CD14-positive monocyte (primary cell): ENCODE data around the gene PDE6G. TPM values are rescaled to one million over a fixed set of nuclear protein-coding genes. Genes with fewer than 3 reads are reported as not detected.

Experiments used
- DNase-seq, 3 donors: peaks; one replicate each; pipeline ENCODE4 v3.0.0-alpha.2; 2011 to 2022
- H2AFZ ChIP-seq: 2 replicates; pipeline ENCODE4 v1.6.0; 2012; ENCODE audit warnings: mild to moderate bottlenecking, low read depth, low read length, inconsistent platforms; ENCODE audit not compliant: insufficient read depth, poor library complexity, severe bottlenecking
- H3K27ac ChIP-seq, 2 donors: 1 replicate in 1 of 2; 2 replicates in 1 of 2; pipeline ENCODE4 v1.5.1; 2012 to 2013; ENCODE audit warnings: low read length in 2 of 2, control low read depth in 1 of 2, inconsistent platforms in 1 of 2, low read depth in 1 of 2, mild to moderate bottlenecking in 1 of 2
- H3K27me3 ChIP-seq, 2 donors: one replicate each; pipeline versions ENCODE4 v1.6.0 to v1.6.1; 2011 to 2013; ENCODE audit warnings: low read length in 2 of 2; ENCODE audit not compliant: control insufficient read depth in 2 of 2, insufficient read depth in 2 of 2
- H3K36me3 ChIP-seq, 2 donors: replicated peaks in 1 of 2; 1 replicate in 1 of 2; 2 replicates in 1 of 2; pipeline versions ENCODE4 v1.5.1 to v1.6.1; 2012 to 2013; ENCODE audit warnings: low read length in 2 of 2, control low read depth in 1 of 2, inconsistent platforms in 1 of 2, mild to moderate bottlenecking in 1 of 2; ENCODE audit not compliant: insufficient read depth in 2 of 2, control insufficient read depth in 1 of 2
- H3K4me1 ChIP-seq, 2 donors: 1 replicate in 1 of 2; 2 replicates in 1 of 2; pipeline versions ENCODE4 v1.5.1 to v1.6.1; 2012 to 2013; ENCODE audit warnings: low read length in 2 of 2, control low read depth in 1 of 2, inconsistent platforms in 1 of 2, mild to moderate bottlenecking in 1 of 2, moderate library complexity in 1 of 2; ENCODE audit not compliant: insufficient read depth in 2 of 2, control insufficient read depth in 1 of 2
- H3K4me2 ChIP-seq: replicated peaks from 2 replicates; pipeline ENCODE3; 2012; ENCODE audit warnings: low read length, moderate library complexity, mild to moderate bottlenecking; ENCODE audit not compliant: poor library complexity, severe bottlenecking; ENCODE audit errors: extremely low read depth
- H3K4me3 ChIP-seq, 3 experiments: fragments of 200-600 bp in 1 of 3; sonication (generic) in 1 of 3; replicated peaks in 1 of 3; 1 replicate in 2 of 3; 2 replicates in 1 of 3; pipeline ENCODE4 v1.5.1; 2011 to 2013; ENCODE audit warnings: low read length in 3 of 3, mild to moderate bottlenecking in 3 of 3, control low read depth in 2 of 3, low read depth in 2 of 3, inconsistent platforms in 1 of 3, moderate library complexity in 1 of 3
- H3K79me2 ChIP-seq: 2 replicates; pipeline ENCODE4 v1.6.0; 2012; ENCODE audit warnings: mild to moderate bottlenecking, control low read depth, inconsistent platforms, low read length, moderate library complexity; ENCODE audit not compliant: insufficient read depth
- H3K9ac ChIP-seq: 2 replicates; pipeline ENCODE4 v1.6.0; 2017; ENCODE audit warnings: low read length, mild to moderate bottlenecking; ENCODE audit not compliant: insufficient read depth, poor library complexity, severe bottlenecking
- H3K9me3 ChIP-seq, 2 donors: replicated peaks in 1 of 2; 1 replicate in 1 of 2; 2 replicates in 1 of 2; pipeline versions ENCODE4 v1.5.1 to v1.6.1; 2012 to 2013; ENCODE audit warnings: low read length in 2 of 2, control low read depth in 1 of 2; ENCODE audit not compliant: control insufficient read depth in 1 of 2, insufficient read depth in 1 of 2
- H4K20me1 ChIP-seq: 2 replicates; pipeline ENCODE4 v1.6.0; 2012; ENCODE audit warnings: mild to moderate bottlenecking, low read length, control low read depth, moderate library complexity; ENCODE audit not compliant: insufficient read depth
- H3K27ac Mint-ChIP-seq, 7 donors: one replicate each; pipeline ENCODE4 v1.8.0; 2020; ENCODE audit warnings: mild to moderate bottlenecking in 7 of 7, mixed read lengths in 7 of 7, moderate library complexity in 6 of 7, inconsistent platforms in 2 of 7
- H3K27me3 Mint-ChIP-seq, 3 donors: one replicate each; pipeline ENCODE4 v1.8.0; 2021 to 2022; ENCODE audit warnings: low read depth in 3 of 3, mild to moderate bottlenecking in 3 of 3, mixed read lengths in 3 of 3, moderate library complexity in 3 of 3, inconsistent platforms in 1 of 3
- H3K36me3 Mint-ChIP-seq, 2 donors: one replicate each; pipeline ENCODE4 v1.8.0; 2020; ENCODE audit warnings: mixed read lengths in 2 of 2, inconsistent platforms in 1 of 2, mild to moderate bottlenecking in 1 of 2
- H3K4me1 Mint-ChIP-seq: one replicate; pipeline ENCODE4 v1.8.0; 2020; ENCODE audit warnings: mild to moderate bottlenecking, mixed read lengths
- H3K4me3 Mint-ChIP-seq, 2 donors: one replicate each; pipeline ENCODE4 v1.8.0; 2020; ENCODE audit warnings: mild to moderate bottlenecking in 2 of 2, mixed read lengths in 2 of 2, moderate library complexity in 1 of 2
- H3K9me3 Mint-ChIP-seq, 7 donors: one replicate each; pipeline ENCODE4 v1.8.0; 2020 to 2022; ENCODE audit warnings: mixed read lengths in 7 of 7, mild to moderate bottlenecking in 6 of 7, moderate library complexity in 6 of 7, inconsistent platforms in 2 of 7
- CTCF ChIP-seq: fragments of 200-600 bp; IDR thresholded peaks from one replicate; pipeline ENCODE4 v1.8.0; 2022; ENCODE audit warnings: antibody characterized with exemption, mild to moderate bottlenecking
- WGBS: methylation state at CpG from one replicate; pipeline ENCODE4 v1.1.5; 2013; ENCODE audit warnings: missing lambda C conversion rate; ENCODE audit not compliant: insufficient coverage; 5-methylcytosine and 5-hydroxymethylcytosine counted together
- intact Hi-C, 2 donors: fragments of 100-400 bp; cut with micrococcal nuclease; formaldehyde crosslinking; loops; one replicate each; pipeline versions ENCODE4 v1.15.0 to v1.15.1; 2023
- polyA plus RNA-seq, 3 donors: library from polyadenylated mRNA; depleted of rRNA in 1 of 3; unstranded in 2 of 3; stranded (reverse) in 1 of 3; fragments of 300-500 nt in 2 of 3; fragments of >200 nt in 1 of 3; fragmentation: Illumina TruSeq in 2 of 3; gene quantifications; 1 replicate in 2 of 3; 2 replicates in 1 of 3; pipeline ENCODE4 v1.2.3, GENCODE V29; 2012 to 2021
- small RNA-seq: library from RNA; depleted of rRNA; stranded (forward); fragments of <200 nt; gene quantifications from one replicate; pipeline ENCODE3, GENCODE V24; 2012; ENCODE audit warnings: low read depth; ENCODE audit not compliant: insufficient read length

The PDE6G gene
- polyA plus RNA-seq, 3 donors, result 8.9 to 12.0 (median 11.5) TPM

- H3K9me3 ChIP-seq, result no peaks in the 10 kb centered on the region
- Mint-ChIP-seq H3K36me3 (peaks cover 47 to 69% of the 10 kb centered on the region in 2 donors), H3K4me1 (peaks cover 43% of the 10 kb centered on the region), H3K4me3 (no peak overlapping the region), H3K9me3 (peaks cover 0 to 3% (median 0%) of the 10 kb centered on the region in 7 donors), H3K27ac (no peak overlapping the region), H3K27me3 (no peaks in the 10 kb centered on the region)
- peaks cover 48 to 49% of the 10 kb centered on the region in 2 donors for H3K4me1 ChIP-seq
- no peak overlapping the region for H2AFZ ChIP-seq
- DNase-seq, result peak; percentile 45 to 63 (median 59)
- H4K20me1 ChIP-seq, result peaks cover 3% of the 10 kb centered on the region
- peak; percentile 84 for TF ChIP-seq CTCF
- H3K27ac ChIP-seq, result no peak overlapping the region
- intact Hi-C loops, result loop anchor here (2.0 to 5.0 kb wide), 3 partner anchors 44 to 349 kb away; partner anchors contain the start of gene FAAP100 (in 1 of the 2)
- WGBS, result 13% methylated on average over 4 of the region's 9 CpGs
- H3K4me3 ChIP-seq, result no peak overlapping the region
- peaks cover 26% of the 10 kb centered on the region for H3K79me2 ChIP-seq
- H3K27me3 ChIP-seq, result no peaks in the 10 kb centered on the region
- no peak overlapping the region for H3K9ac ChIP-seq
- H3K36me3 ChIP-seq, result peaks cover 47 to 67% of the 10 kb centered on the region in 2 donors
- H3K4me2 ChIP-seq, result no peak overlapping the region
Measured at GRCh38 chr17:81601525-81602120, 54.7 kb downstream of the PDE6G start.

Small RNAs within 50 kb of the gene (small RNA-seq; reads per million reads assigned to genes)
- gene MIR6786, result not detected

Other genes starting within 250 kb of the PDE6G start
- gene ACTG1, start 143.7 kb downstream of the PDE6G start, polyA plus RNA-seq, result 1,000 to 10,000 TPM; 1,133 to 3,195 (median 1,620) TPM
- gene FSCN2, start 128.2 kb downstream of the PDE6G start, polyA plus RNA-seq, result under 1 TPM in 1 of 3 donors, not detected in 2; 0.07 TPM
- gene FAAP100, start 104.2 kb downstream of the PDE6G start, polyA plus RNA-seq, result 10 to 100 TPM; 10.3 to 37.6 (median 13.9) TPM
- 100 to 1,000 TPM in 2 of 3 donors, 10 to 100 TPM in 1; 92.1 to 112 (median 106) TPM for gene NPLOC4, start 19.4 kb downstream of the PDE6G start, polyA plus RNA-seq
- not detected for gene TSPAN10, start 19.3 kb downstream of the PDE6G start, polyA plus RNA-seq
- gene OXLD1, start 10.1 kb upstream of the PDE6G start, polyA plus RNA-seq, result 10 to 100 TPM; 46.0 to 61.1 (median 51.8) TPM
- gene CCDC137, start 10.2 kb upstream of the PDE6G start, polyA plus RNA-seq, result 1 to 10 TPM; 2.4 to 8.8 (median 3.6) TPM
- 10 to 100 TPM; 17.6 to 43.0 (median 28.7) TPM for gene ARL16, start 27.3 kb upstream of the PDE6G start, polyA plus RNA-seq
- gene HGS, start 27.5 kb upstream of the PDE6G start, polyA plus RNA-seq, result 100 to 1,000 TPM in 1 of 3 donors, 10 to 100 TPM in 2; 19.3 to 200 (median 28.0) TPM
- gene MRPL12, start 46.8 kb upstream of the PDE6G start, polyA plus RNA-seq, result 10 to 100 TPM; 21.2 to 57.0 (median 38.3) TPM
- 1 to 10 TPM; 1.8 to 2.3 (median 1.9) TPM for gene SLC25A10, start 55.7 kb upstream of the PDE6G start, polyA plus RNA-seq
- gene GCGR, start 147.6 kb upstream of the PDE6G start, polyA plus RNA-seq, result not detected
- gene MCRIP1, start 176.7 kb upstream of the PDE6G start, polyA plus RNA-seq, result 10 to 100 TPM; 48.4 to 63.0 (median 48.5) TPM
- gene PPP1R27, start 178.5 kb upstream of the PDE6G start, polyA plus RNA-seq, result 1 to 10 TPM in 1 of 3 donors, under 1 TPM in 2; 0.22 to 1.5 (median 0.33) TPM
- 100 to 1,000 TPM; 108 to 297 (median 291) TPM for gene P4HB, start 204.0 kb upstream of the PDE6G start, polyA plus RNA-seq
- gene ARHGDIA, start 214.8 kb upstream of the PDE6G start, polyA plus RNA-seq, result 100 to 1,000 TPM in 1 of 3 donors, 10 to 100 TPM in 2; 86.3 to 477 (median 97.2) TPM
- gene ALYREF, start 235.0 kb upstream of the PDE6G start, polyA plus RNA-seq, result 10 to 100 TPM; 20.2 to 98.1 (median 57.3) TPM
- 100 to 1,000 TPM; 184 to 512 (median 397) TPM for gene ANAPC11, start 235.2 kb upstream of the PDE6G start, polyA plus RNA-seq
- under 1 TPM in 2 of 3 donors, not detected in 1; 0.08 to 0.16 TPM for gene NPB, start 245.7 kb upstream of the PDE6G start, polyA plus RNA-seq